Measurements from ENCODE around the gene ANKS1B.
"Not testable (repeated sequence)": the region's sequence is repeated elsewhere in the genome, so short reads cannot be mapped to it uniquely, and the experiment has no call there.

Gene ANKS1B

GRCh38 chr12:99039367-99040120, 945.2 kb downstream of the ANKS1B start:
- no peak for DNase-seq

DNA sequence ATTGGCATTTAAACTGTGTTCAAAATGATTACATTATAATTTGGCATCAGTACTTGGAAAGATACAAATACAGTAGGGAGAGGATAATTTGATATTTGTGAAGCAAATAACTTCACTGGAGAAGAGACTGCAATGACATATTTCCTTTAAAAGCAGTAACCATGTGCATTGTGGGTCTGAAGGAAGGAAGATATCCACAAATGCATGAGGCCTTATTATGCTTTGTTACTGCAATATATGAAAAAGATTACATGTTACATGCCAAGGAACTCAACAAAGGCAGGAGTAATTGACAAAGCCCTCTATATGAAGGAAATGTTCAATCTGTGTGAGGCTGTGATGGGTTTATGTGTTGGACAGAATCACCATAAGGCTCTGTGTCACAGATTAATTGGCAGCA, 948.2 kb downstream of the ANKS1B start:
- no peak for DNase-seq

DNA sequence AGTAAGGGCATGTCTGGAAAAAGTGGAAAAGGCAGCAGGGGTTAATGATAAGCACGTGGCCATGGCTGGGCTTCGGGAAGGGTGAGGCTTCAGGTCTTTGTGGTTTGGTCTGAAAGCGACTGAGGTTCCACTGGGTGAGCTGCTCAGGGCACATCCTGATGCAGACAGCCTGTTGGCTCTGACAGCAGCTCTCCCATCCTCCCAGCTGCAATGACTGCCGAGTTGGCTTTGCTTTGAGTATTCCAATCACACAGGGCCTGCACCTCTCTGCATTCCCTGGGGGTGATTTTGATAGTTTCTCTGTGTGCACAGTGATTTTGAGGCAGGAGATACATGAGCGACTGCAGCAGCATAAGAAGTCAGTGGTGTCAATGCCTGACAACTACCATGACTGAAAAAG, 948.9 kb downstream of the ANKS1B start:
- no peak for DNase-seq

DNA sequence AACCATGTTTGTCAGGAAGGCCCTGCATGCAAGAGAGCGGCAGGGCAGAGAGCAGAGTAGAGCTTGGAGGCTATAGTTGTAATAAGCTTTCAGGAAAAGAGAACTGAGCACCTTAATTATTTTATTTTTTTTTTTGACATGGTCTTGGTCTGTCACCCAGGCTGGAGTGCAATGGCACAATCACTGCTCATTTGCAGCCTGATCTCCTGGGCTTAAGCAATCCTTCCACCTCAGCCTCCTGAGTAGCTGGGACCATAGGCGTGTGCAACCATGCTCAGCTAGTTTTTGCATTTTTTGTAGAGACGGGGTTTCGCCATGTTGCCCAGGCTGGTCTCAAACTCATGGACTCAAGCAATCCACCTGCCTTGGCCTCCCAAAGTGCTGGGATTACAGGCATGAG, 950.5 kb downstream of the ANKS1B start:
- not testable (repeated sequence) for DNase-seq

- DNase-seq, result no peak
These were observed 955.0 kb downstream of the ANKS1B start for GRCh38 chr12:99029511-99030271.

- DNase-seq, result no peak
These were observed 957.3 kb downstream of the ANKS1B start for GRCh38 chr12:99027461-99027860.

DNA sequence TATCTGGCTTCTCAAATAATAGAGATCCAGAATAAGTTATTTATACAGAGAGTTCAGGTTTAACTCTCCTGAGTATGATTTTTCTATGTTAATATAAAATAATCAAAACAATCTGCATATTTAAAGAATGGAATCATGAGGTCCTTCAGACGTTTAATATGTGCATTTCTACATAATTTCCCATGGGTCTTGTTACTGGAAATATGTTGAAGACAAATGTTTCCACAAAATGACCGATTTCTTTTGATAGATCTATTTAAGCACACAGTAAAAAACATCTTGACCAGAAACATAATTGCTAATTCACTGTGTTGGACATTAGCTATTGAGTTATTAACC, 957.7 kb downstream of the ANKS1B start:
- no peak for DNase-seq

GRCh38 chr12:99026332-99027054, 958.2 kb downstream of the ANKS1B start:
- no peak for DNase-seq

DNA sequence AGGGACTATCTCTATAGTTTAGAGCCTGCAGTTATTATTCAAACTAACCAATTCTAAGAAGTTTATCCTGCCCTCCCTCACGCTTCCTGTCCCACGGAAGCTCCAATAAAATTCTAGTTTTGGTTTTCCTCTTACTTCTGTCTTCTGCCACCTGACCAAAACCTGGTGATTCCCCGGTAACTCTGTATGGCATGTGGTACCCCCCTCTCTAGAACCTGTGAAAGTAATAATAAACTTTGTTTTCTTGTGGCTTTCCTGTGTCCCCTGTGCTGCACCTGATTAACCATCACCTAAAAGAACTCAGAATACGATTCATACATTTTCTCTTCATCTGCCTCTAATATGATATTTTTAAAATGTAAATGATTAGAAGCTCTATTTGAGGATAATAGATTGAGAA, 959.9 kb downstream of the ANKS1B start:
- DNase-seq, result no peak

DNA sequence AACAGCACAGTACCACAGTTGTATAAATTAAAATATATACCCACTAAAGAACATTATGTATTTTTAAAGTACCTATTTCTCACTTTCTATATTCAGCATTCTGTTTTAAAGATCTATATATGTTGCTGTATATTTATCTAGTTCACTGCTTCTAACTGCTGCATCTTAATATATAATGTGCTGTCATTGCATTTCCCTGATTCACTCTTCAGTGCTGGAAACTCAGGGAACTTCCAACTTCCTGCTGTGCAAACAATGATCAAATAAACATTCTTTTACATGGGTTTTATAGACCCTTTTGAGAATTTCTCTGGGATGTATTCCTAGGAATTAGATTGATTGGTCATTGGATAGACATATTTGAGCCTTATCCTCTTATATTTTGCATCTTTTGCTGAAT, 960.5 kb downstream of the ANKS1B start:
- no peak for DNase-seq

DNA sequence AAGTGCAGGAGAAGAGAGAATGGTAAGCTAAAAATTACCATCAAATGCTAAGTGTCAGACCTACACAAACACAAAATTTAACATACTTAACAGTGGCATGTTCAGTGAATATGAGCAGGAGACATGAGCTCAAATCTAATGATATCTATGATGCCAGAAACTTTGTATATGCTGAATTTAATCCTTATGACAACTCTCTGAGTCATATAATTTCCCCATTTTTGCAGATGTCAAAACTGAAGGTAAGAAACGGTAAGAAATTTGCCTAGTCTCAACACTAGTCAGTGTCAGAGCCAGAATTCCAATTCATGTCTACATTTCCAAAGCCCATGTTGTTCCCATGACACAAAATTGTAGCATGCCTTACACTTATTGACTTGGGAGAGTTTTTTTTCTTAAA, 963.9 kb downstream of the ANKS1B start:
- no peak for DNase-seq

- no peak for DNase-seq
These were observed 964.9 kb downstream of the ANKS1B start for GRCh38 chr12:99019798-99020197.

GRCh38 chr12:99017971-99018370, 966.8 kb downstream of the ANKS1B start:
- DNase-seq, result no peak

DNA sequence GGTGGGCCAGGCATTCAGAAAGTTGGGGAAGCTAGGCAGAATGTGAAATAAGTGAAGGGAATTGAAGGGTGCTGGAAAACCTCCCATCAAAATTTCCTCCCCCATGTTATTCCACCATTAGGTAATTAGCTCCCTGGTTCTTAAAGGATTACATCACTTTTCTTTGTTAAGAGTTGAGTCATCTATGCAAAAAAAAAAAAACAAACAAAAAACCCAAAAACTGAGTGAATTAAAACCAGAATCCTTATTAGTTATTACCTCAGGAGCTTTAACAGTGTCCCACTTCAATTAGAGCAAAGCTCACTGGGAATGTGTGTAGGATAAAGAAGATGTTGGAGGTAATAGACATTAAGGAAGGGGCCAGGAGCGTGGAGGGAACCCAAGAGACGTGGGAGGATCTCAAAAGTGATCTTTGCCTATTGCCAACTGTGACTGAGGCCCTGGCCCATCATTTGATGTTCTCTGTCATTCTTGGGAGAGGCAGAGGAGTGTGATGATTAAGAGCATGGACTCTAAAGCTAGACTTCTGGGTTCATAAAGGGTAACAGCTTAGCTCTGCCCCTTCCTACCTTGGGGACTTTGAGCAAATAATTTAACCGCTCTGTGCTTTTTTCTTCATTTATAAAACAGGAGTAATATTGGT, 975.0 kb downstream of the ANKS1B start:
- DNase-seq, result no peak

DNA sequence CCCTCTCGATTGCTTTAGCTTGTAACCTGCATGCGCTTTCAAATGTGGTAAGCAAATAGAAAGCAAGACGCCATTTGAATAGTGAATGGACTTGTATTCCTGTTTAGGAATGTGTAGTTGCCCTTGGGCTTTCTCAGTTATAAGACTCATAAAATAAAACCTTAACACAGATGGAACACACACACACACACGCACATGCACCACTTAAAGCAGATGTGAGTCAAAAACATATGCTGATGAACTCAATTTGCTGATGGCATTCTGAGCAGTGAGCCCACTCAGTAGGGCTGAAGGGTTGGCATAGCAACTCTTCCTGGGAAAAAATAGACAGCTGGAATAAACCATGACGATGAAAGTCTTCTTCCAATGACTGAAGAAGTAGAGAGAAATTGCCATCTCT, 979.1 kb downstream of the ANKS1B start:
- DNase-seq, result no peak

DNA sequence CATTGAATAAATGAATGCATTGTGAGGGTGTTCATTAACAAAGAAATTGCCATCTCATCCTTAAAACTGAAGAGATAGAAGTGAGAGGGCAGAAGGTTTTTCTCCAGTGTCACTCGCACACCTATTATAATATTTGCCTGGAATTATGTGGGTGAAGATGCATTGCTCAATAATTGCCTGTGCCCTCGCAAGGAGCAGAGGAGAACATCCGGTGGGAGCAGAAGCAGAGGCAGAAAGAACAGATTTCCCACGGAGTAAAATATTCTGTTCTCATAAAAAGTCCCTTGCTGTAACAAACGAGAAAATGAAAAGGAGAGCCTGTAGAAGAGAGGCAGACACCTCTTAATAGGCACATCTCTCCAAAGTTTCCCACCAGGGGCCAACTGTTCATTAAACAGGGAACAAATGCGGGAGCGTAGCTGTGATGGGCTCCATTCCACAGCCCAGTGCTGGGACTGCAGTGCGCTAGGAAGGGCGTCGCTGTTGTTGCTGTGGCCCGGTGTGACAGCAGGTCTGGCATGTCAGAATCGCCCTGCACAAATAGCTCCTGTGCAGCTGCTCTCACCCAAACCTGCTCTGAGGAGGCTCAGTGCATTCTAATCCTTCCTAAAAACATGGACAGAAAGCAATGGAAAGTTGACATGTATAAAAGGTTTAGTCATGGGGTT, 979.8 kb downstream of the ANKS1B start:
- DNase-seq, result no peak

GRCh38 chr12:99002731-99003130, 982.0 kb downstream of the ANKS1B start:
- no peak for DNase-seq

- DNase-seq, result no peak
These were observed 982.6 kb downstream of the ANKS1B start for GRCh38 chr12:99002156-99002555.

DNA sequence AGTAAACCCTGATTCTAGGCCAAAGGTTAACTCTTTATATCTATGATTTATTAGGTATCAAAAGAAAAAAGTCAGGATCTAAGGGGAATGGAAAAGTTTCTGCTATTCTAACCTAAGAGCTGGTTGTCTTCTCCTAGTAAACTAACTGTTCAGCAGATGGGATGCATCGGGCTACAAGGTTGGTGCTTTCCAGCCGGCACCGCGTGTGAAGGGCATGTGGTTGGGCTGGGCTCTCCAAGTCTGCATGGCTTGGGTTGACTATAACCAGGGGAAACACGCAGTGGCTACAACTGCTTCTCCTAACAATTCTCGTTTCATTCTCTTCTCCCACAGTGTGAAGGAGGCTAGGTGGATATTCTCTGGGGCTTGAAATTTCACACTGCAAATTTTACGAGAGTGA, 985.2 kb downstream of the ANKS1B start:
- no peak for DNase-seq

DNA sequence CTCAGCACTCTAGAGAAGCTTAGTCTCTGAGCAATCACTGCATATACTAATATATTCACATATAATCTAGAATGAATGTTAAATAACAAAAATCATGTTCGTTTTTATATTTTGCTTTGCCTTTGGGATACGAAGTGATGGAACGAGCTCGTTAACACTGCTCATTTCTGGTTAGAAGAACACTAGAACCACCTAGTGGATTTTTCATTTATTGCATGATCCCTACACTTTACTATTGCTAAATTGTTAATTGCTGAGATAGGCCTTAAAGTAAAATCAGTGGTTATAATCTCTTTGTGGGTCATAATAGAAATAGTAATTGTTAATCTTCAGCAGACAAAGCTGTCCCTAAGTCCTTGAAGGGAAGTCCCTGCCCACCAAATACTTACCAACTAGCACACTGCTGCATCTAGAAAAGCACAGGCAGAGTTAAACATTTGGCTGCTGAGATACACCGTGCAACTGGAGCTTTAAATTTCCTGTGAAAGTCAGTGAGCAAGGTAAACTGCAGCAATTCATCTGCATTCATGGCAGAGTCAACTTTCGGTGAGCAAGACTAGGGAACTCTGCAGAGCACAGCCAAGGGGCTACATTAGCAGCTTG, 985.9 kb downstream of the ANKS1B start:
- DNase-seq, result no peak

DNA sequence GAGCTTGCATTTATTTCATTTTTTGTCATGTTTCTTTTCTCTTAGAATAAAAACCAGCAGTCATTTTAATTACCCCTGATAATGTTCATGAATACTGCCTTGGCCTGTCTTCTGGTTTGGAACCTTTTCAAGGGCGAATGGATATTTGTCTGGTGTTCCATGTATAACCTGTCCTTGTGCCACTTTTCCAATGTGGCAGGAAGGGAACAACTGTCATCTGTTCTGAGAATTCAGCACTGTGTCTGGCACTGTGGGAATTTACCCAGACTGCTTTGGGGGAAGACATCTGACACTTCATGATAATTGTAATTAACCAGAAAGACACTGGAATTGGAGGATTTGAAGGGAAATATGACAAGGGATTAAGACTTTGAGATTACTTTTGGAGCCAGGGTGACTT, 986.8 kb downstream of the ANKS1B start:
- DNase-seq, result no peak

DNA sequence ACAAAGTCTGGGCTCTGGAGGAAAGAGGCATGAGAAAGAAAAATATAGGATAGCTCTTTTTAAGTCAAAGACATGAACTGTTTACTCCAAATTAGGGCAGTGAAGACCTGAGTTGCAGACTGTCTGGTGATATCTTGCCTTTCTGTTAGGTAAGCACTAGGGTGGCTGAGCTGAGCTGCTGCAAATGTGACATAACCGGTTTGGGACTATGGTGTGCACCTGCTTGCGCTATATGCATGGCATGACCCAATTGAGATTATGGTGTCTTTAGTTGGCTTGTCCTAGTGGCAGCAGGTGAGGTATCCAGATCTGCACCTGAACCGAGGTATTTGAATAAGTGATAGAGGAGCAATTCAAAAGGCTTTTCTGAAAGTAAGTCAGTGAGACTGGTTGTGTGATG, 994.1 kb downstream of the ANKS1B start:
- DNase-seq, result no peak

- DNase-seq, result no peak
These were observed 999.6 kb downstream of the ANKS1B start for GRCh38 chr12:98985156-98985555.

All from stimulated activated CD4-positive, alpha-beta T cell treated with anti-CD3 and anti-CD28 coated beads, Interleukin-2, amount 100 ng/mL, for 24 hours (primary cell).